HL-60 (cell line): ENCODE measurements around the gene ATRNL1.

Experiments
- DNase-seq, 2 experiments: peaks; one replicate each; pipeline ENCODE4 v3.0.0-alpha.2; 2010 to 2020; ENCODE audit warnings: low read depth in 1 of 2, low spot score in 1 of 2
- H3K27ac ChIP-seq: fragments of 250-450 bp; sonication (Bioruptor Pico); replicated peaks from 2 replicates; pipeline ENCODE4 v1.5.1; 2020; ENCODE audit warnings: mild to moderate bottlenecking, moderate library complexity
- H3K27me3 ChIP-seq: fragments of 250-450 bp; sonication (Bioruptor Pico); 2 replicates; pipeline ENCODE4 v1.5.1; 2021; ENCODE audit warnings: mild to moderate bottlenecking, moderate library complexity; ENCODE audit not compliant: insufficient read depth, poor library complexity, severe bottlenecking
- H3K4me3 ChIP-seq: replicated peaks from 2 replicates; pipeline ENCODE4 v1.5.1; 2011; ENCODE audit warnings: mild to moderate bottlenecking, control low read depth, low read length; ENCODE audit not compliant: insufficient read depth
- CTCF ChIP-seq: IDR thresholded peaks from one replicate; pipeline ENCODE4 v1.5.1; 2011; ENCODE audit warnings: low read length, control low read depth, inconsistent platforms; ENCODE audit not compliant: insufficient read depth
- GABPA ChIP-seq: IDR thresholded peaks from 2 replicates; pipeline ENCODE4 v1.6.1; 2012; ENCODE audit warnings: low read depth
- POLR2AphosphoS5 ChIP-seq: IDR thresholded peaks from 2 replicates; pipeline ENCODE4 v1.6.1; 2012; ENCODE audit warnings: low read depth
- REST ChIP-seq: IDR thresholded peaks from 2 replicates; pipeline ENCODE4 v1.6.1; 2012; ENCODE audit warnings: low read depth; ENCODE audit not compliant: insufficient replicate concordance
- SPI1 ChIP-seq: IDR thresholded peaks from 2 replicates; pipeline ENCODE4 v1.6.1; 2012; ENCODE audit warnings: low read depth, mild to moderate bottlenecking, borderline replicate concordance

The ATRNL1 gene

GRCh38 chr10:115777646-115778045 is 684.5 kb downstream of the ATRNL1 start:
- no peak for TF ChIP-seq SPI1
- no peak for TF ChIP-seq GABPA
- no peak for TF ChIP-seq POLR2AphosphoS5
- no peak for TF ChIP-seq CTCF
- no peak for TF ChIP-seq REST
- H3K4me3 ChIP-seq: no peak overlapping the region
- H3K27ac ChIP-seq: no peak overlapping the region
- DNase-seq: no peak
- H3K27me3 ChIP-seq: no peaks in the 10 kb centered on the region

- Histone ChIP-seq H3K27me3 (no peaks in the 10 kb centered on the region), H3K27ac (no peak overlapping the region), H3K4me3 (no peak overlapping the region)
- no peak for TF ChIP-seq POLR2AphosphoS5
- no peak for TF ChIP-seq GABPA
- no peak for TF ChIP-seq SPI1
- no peak for TF ChIP-seq CTCF
- no peak for DNase-seq
Measured at GRCh38 chr10:115790220-115790619, 697.1 kb downstream of the ATRNL1 start.

GRCh38 chr10:115795964-115796363 is 702.8 kb downstream of the ATRNL1 start:
- no peak overlapping the region for H3K27ac ChIP-seq
- TF ChIP-seq GABPA (no peak), SPI1 (no peak), POLR2AphosphoS5 (no peak), REST (no peak), CTCF (no peak)
- H3K27me3 ChIP-seq: no peaks in the 10 kb centered on the region
- DNase-seq: no peak
- H3K4me3 ChIP-seq: no peak overlapping the region

- Histone ChIP-seq H3K27ac (no peak overlapping the region), H3K27me3 (peaks cover 2% of the 10 kb centered on the region), H3K4me3 (no peak overlapping the region)
- TF ChIP-seq CTCF: no peak
- TF ChIP-seq GABPA: no peak
- TF ChIP-seq REST: no peak
- no peak for TF ChIP-seq POLR2AphosphoS5
- TF ChIP-seq SPI1: no peak
- no peak for DNase-seq
Measured at GRCh38 chr10:115801457-115801856, 708.3 kb downstream of the ATRNL1 start.
